K562 (cell line): ENCODE results near the gene MGRN1. TPM values are rescaled to one million over a fixed set of nuclear protein-coding genes. Genes with fewer than 3 reads are reported as not detected.

Experiments used
- ATAC-seq: fragments of 200-7000 bp; cut with Tn5 transposase; 3 replicates; pipeline ENCODE4 v1.9.1; 2020; ENCODE audit warnings: moderate library complexity
- BruUV-seq: library from RNA; stranded (reverse); fragments of 400-500 nt; replicated peaks from 2 replicates; lab custom pipeline; 2021; lab: Mats Ljungman, UMichigan
- CTCF ChIA-PET: fragments of 300-600 bp; formaldehyde crosslinking; extraction: SDS; loops from one replicate; lab custom pipeline; 2021; ENCODE audit warnings: low intra/inter-chr PET ratio; lab: Yijun Ruan, JAX
- POLR2A ChIA-PET: fragments of 300-600, 350-650 bp; sonication (Branson Sonifier 250); formaldehyde crosslinking; extraction: SDS; loops from one replicate; lab custom pipeline; 2021; ENCODE audit warnings: antibody characterized with exemption, inconsistent platforms; lab: Yijun Ruan, JAX
- DNase-seq, 4 experiments: peaks; one replicate each; pipeline versions ENCODE4 v3.0.0 to v3.0.0-alpha.2; 2011 to 2018; ENCODE audit warnings: low spot score in 3 of 4, mixed read lengths in 3 of 4; ENCODE audit errors: extremely low read depth in 1 of 4
- FAIRE-seq: peaks from 2 replicates; lab custom pipeline; 2011; peaks lifted over from hg19 to GRCh38; lab: Jason Lieb, UNC
- H2AFZ ChIP-seq: 2 replicates; pipeline ENCODE4 v1.6.0; 2011; ENCODE audit warnings: low read depth, low read length, control low read depth, inconsistent platforms
- H3K27ac ChIP-seq: fragments of 200-600 bp; 3 replicates; pipeline ENCODE4 v1.8.0; 2011; ENCODE audit warnings: low read depth, mild to moderate bottlenecking, control low read depth, inconsistent platforms, low read length, moderate library complexity, mixed read lengths; ENCODE audit errors: extremely low read depth
- H3K27me3 ChIP-seq, 2 experiments: fragments of 300-600 bp in 1 of 2; 2 replicates in 1 of 2; 3 replicates in 1 of 2; pipeline versions ENCODE4 v1.6.0 to v1.8.0; 2011; ENCODE audit warnings: inconsistent platforms in 2 of 2, low read length in 2 of 2, mild to moderate bottlenecking in 1 of 2, mixed read lengths in 1 of 2, moderate library complexity in 1 of 2; ENCODE audit not compliant: control insufficient read depth in 2 of 2, insufficient read depth in 2 of 2
- H3K36me3 ChIP-seq: fragments of 300-600 bp; 3 replicates; pipeline ENCODE4 v1.8.0; 2011; ENCODE audit warnings: mild to moderate bottlenecking, low read length, inconsistent platforms; ENCODE audit not compliant: control insufficient read depth, insufficient read depth
- H3K4me1 ChIP-seq, 2 experiments: fragments of 200-600 bp in 1 of 2; replicated peaks in 1 of 2; 2 replicates in 1 of 2; 3 replicates in 1 of 2; pipeline versions ENCODE4 v1.5.1 to v1.8.0; 2011; ENCODE audit warnings: inconsistent platforms in 2 of 2, low read length in 2 of 2, mild to moderate bottlenecking in 1 of 2, mixed read lengths in 1 of 2, moderate library complexity in 1 of 2; ENCODE audit not compliant: control insufficient read depth in 2 of 2, insufficient read depth in 2 of 2
- H3K4me2 ChIP-seq: 2 replicates; pipeline ENCODE4 v1.6.1; 2011; ENCODE audit warnings: low read length, control low read depth, inconsistent platforms, mixed read lengths; ENCODE audit not compliant: insufficient read depth
- H3K4me3 ChIP-seq: fragments of 200-600 bp; sonication (generic), shearing (Covaris generic); 2 replicates; pipeline ENCODE4 v1.5.1; 2016; ENCODE audit warnings: control low read depth, inconsistent platforms
- H3K79me2 ChIP-seq: fragments of 200-600 bp; 3 replicates; pipeline ENCODE4 v1.8.0; 2011; ENCODE audit warnings: low read length, inconsistent platforms; ENCODE audit not compliant: control insufficient read depth, insufficient read depth
- H3K9ac ChIP-seq, 2 experiments: 2 replicates each; pipeline versions ENCODE4 v1.6.0 to v1.6.1; 2011; ENCODE audit warnings: low read depth in 2 of 2, low read length in 2 of 2, control low read depth in 1 of 2, inconsistent platforms in 1 of 2, mild to moderate bottlenecking in 1 of 2, mixed read lengths in 1 of 2; ENCODE audit not compliant: insufficient read depth in 1 of 2
- H3K9me1 ChIP-seq: one replicate; pipeline ENCODE4 v1.6.0; 2011; ENCODE audit warnings: inconsistent platforms, mild to moderate bottlenecking, low read length, moderate library complexity; ENCODE audit not compliant: control insufficient read depth, insufficient read depth
- H3K9me3 ChIP-seq: replicated peaks from 2 replicates; pipeline ENCODE4 v1.5.1; 2011; ENCODE audit warnings: low read depth, low read length, inconsistent platforms; ENCODE audit not compliant: control insufficient read depth, insufficient read depth
- H4K20me1 ChIP-seq: replicated peaks from 2 replicates; pipeline ENCODE4 v1.6.1; 2011; ENCODE audit warnings: low read length, inconsistent platforms, mixed read lengths; ENCODE audit not compliant: control insufficient read depth, insufficient read depth
- AFF1 ChIP-seq, 2 experiments: fragments of 450-650 bp; IDR thresholded peaks; 2 replicates each; pipeline ENCODE4 v1.6.1; 2018; ENCODE audit warnings: mild to moderate bottlenecking in 2 of 2, low read depth in 1 of 2; ENCODE audit not compliant: partially characterized antibody in 2 of 2
- E2F1 ChIP-seq: sonication (generic); formaldehyde crosslinking; IDR thresholded peaks from 2 replicates; pipeline ENCODE4 v1.8.1; 2023; ENCODE audit warnings: mild to moderate bottlenecking, missing genetic modification reagents, moderate library complexity
- HMGXB4 ChIP-seq: sonication (generic); formaldehyde crosslinking; IDR thresholded peaks from 2 replicates; pipeline ENCODE4 v1.8.1; 2023; ENCODE audit warnings: mild to moderate bottlenecking, missing genetic modification reagents
- SREBF1 ChIP-seq: fragments of 150-350 bp; IDR thresholded peaks from 2 replicates; pipeline ENCODE4 v1.6.1; 2014; ENCODE audit warnings: antibody characterized with exemption, low read depth, low read length, borderline replicate concordance
- ZNF121 ChIP-seq: sonication (generic); formaldehyde crosslinking; conservative IDR thresholded peaks from 2 replicates; pipeline ENCODE4 v1.8.0; 2022; ENCODE audit warnings: missing genetic modification reagents
- ZNF175 ChIP-seq: fragments of 200-800 bp; sonication (Bioruptor generic); IDR thresholded peaks from 2 replicates; pipeline ENCODE4 v1.6.1; 2016; ENCODE audit warnings: low read depth, mild to moderate bottlenecking, missing genetic modification characterization, missing compliant biosample characterization
- ZNF274 ChIP-seq: IDR thresholded peaks from 2 replicates; pipeline ENCODE4 v1.6.1; 2011; ENCODE audit warnings: low read depth, mild to moderate bottlenecking, low read length, moderate library complexity, borderline replicate concordance
- ZNF551 ChIP-seq: fragments of 250-450 bp; sonication (Bioruptor Pico); IDR thresholded peaks from 2 replicates; pipeline ENCODE4 v1.5.0; 2021; ENCODE audit warnings: mild to moderate bottlenecking, moderate library complexity
- WGBS: fragments of 100-300 bp; shearing (Covaris generic); methylation state at CpG from one replicate; pipeline ENCODE4 v1.1.6; 2016; ENCODE audit warnings: low coverage, mixed read lengths; ENCODE audit not compliant: insufficient coverage; ENCODE audit errors: missing lambda C conversion rate; 5-methylcytosine and 5-hydroxymethylcytosine counted together
- in situ Hi-C: fragments of 300-500 bp; cut with MboI; formaldehyde crosslinking; loops from 4 replicates; pipeline ENCODE4 v1.15.0; 2018; ENCODE audit warnings: inconsistent platforms, mixed read lengths
- intact Hi-C: fragments of 100-400 bp; cut with micrococcal nuclease; formaldehyde crosslinking; loops from 2 replicates; pipeline ENCODE4 v1.14.2; 2022
- polyA plus RNA-seq, 8 experiments: library from polyadenylated mRNA; depleted of rRNA in 4 of 8; stranded (reverse) in 5 of 8; unstranded in 3 of 8; fragments of >200 nt; fragmentation: Nextera tagmentation in 2 of 8; fragmentation: Illumina TruSeq in 1 of 8; extraction: Ambion mirVana in 2 of 8; extraction: Trizol in 1 of 8; gene quantifications; 2 replicates each; pipeline versions ENCODE4 v1.2.1 to v1.2.3, GENCODE V29; 2011 to 2014; ENCODE audit warnings: inconsistent platforms in 1 of 8, missing spikeins in 1 of 8
- total RNA-seq, 7 experiments: library from RNA; depleted of rRNA in 6 of 7; stranded (reverse); fragments of >200 nt in 6 of 7; fragmentation: Illumina TruSeq in 2 of 7; extraction: Trizol in 2 of 7; gene quantifications; 2 replicates each; pipeline versions ENCODE4 v1.2.1 to v1.2.3, GENCODE V29; 2011 to 2021; ENCODE audit warnings: low replicate concordance in 1 of 7

MGRN1 gene
- total and polyA plus RNA-seq, 9 of the 15 experiments (the other 6 are each of a cell fraction or from before 2014, with no cell fraction given) = 0.15 to 37.9 (median 6.0) TPM

- no peaks in the 10 kb centered on the region for H3K36me3 ChIP-seq
- H2AFZ ChIP-seq = no peak overlapping the region
- H3K9me1 ChIP-seq = no peaks in the 10 kb centered on the region
- in situ Hi-C loops (no loop called here), intact Hi-C loops (no loop called here)
- peak in 3 of 4 experiments; percentile 2 to 4 (median 4) for DNase-seq
- H3K27me3 ChIP-seq = peaks cover 7 to 56% of the 10 kb centered on the region in 2 experiments; a peak in 4 of 5 replicates
- H3K9me3 ChIP-seq = no peaks in the 10 kb centered on the region
- H3K27ac ChIP-seq = no peak overlapping the region
- TF ChIP-seq ZNF121 (CRISPR knock-in tag) = 0 out of 2 replicates have a peak, but pooled peaks have one; percentile 22
- TF ChIP-seq HMGXB4 (CRISPR knock-in tag) = no peak
- no peak for TF ChIP-seq AFF1 (IDR thresholded peaks at IDR 0.05; ENCODE audit: low read depth in 1 of 2, partially characterized antibody in 2 of 2)
- no peak for TF ChIP-seq ZNF175
- no peak for TF ChIP-seq E2F1 (CRISPR knock-in tag)
- TF ChIP-seq SREBF1 = no peak
- TF ChIP-seq ZNF551 (CRISPR knock-in tag) = no peak
- no peak for TF ChIP-seq ZNF274
- ChIA-PET POLR2A (interaction anchor here (1.0 kb wide), 1 partner anchor 33 kb away, joined by 3 read pairs; no protein-coding TSS in a partner anchor), CTCF (no interaction called here)
- no TSS peak for BruUV-seq
- no peak for ATAC-seq
- WGBS = 18% methylated on average over 9 of the region's 13 CpGs
- no peaks in the 10 kb centered on the region for H3K79me2 ChIP-seq
- FAIRE-seq = no peak
- peak overlapping the region in 1 of 2 experiments; percentile 2; a peak in 1 of 4 replicates for H3K9ac ChIP-seq
- H3K4me2 ChIP-seq = no peak overlapping the region
- H3K4me1 ChIP-seq = peaks cover 0 to 3% of the 10 kb centered on the region in 2 experiments; a peak in 1 of 5 replicates
- no peaks in the 10 kb centered on the region for H4K20me1 ChIP-seq
- H3K4me3 ChIP-seq = no peak overlapping the region
Observed at GRCh38 chr16:4578961-4579530, 45.6 kb upstream of the MGRN1 start.
